ENCODE measurements around the gene GNAI3. TPM values are rescaled to one million over a fixed set of nuclear protein-coding genes. Genes with fewer than 3 reads are reported as not detected.

Gene GNAI3
- total and polyA plus RNA-seq, 2 of the 8 experiments (the other 6 are each of a cell fraction or from before 2014, with no cell fraction given): 4.0 to 9.8 TPM

DNA sequence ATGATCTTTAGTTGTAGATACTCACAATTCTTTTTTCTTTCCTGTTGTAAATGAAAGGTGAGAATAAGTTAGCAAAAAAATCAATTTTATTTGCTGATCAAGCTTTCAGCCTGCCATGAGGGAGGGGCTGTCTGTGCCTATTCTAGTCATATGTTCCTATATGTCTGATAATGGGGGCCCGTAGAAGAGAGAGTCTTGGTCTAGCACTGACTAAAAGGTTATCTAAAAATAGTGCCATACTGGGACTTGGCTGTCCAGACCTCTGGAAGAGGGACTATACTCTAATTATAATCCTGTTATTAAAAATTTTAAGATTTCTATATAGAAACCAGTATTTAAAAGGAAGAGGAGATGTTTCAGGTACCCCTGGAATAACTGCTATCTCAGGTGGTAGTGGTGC lies 18.6 kb downstream of the GNAI3 start:
- Histone ChIP-seq H3K18ac (ENCODE audit: extremely low read depth, low read length) (no peak overlapping the region), H3K27ac (ENCODE audit: low read depth, low read length) (no peak overlapping the region), H2AFZ (ENCODE audit: low read length) (no peak overlapping the region), H3K14ac (ENCODE audit: insufficient read length) (no peak overlapping the region), H4K8ac (ENCODE audit: extremely low read depth, insufficient read depth, low read length) (no peak overlapping the region), H2BK120ac (replicated peaks; ENCODE audit: low read depth, low read length) (no peak overlapping the region), H2BK12ac (ENCODE audit: low read depth, low read length) (no peak overlapping the region), H3K23me2 (ENCODE audit: low read depth, low read length) (no peaks in the 10 kb centered on the region), H3K79me2 (ENCODE audit: control insufficient read depth in 1 of 2, insufficient read depth in 2 of 2, low read length in 2 of 2) (peaks cover 10 to 92% of the 10 kb centered on the region in 2 experiments; a peak in 3 of 4 replicates), H3K23ac (ENCODE audit: insufficient read length) (no peak overlapping the region), H3K56ac (replicated peaks; ENCODE audit: insufficient read length, low read depth, low read length) (no peak overlapping the region), H3K27me3 (replicated peaks in 1 of 4; ENCODE audit: control insufficient read depth in 3 of 4, extremely low read depth in 1 of 4, insufficient read depth in 3 of 4, low read length in 3 of 4) (no peaks in the 10 kb centered on the region), H2BK5ac (ENCODE audit: low read depth, low read length) (no peak overlapping the region), H3K36me3 (ENCODE audit: control insufficient read depth in 2 of 4, insufficient read depth in 4 of 4, low read length in 3 of 4) (no peaks in the 10 kb centered on the region), H3K9me3 (ENCODE audit: insufficient read depth in 2 of 2, low read depth in 1 of 2, low read length in 1 of 2) (no peaks in the 10 kb centered on the region), H4K5ac (ENCODE audit: insufficient read length, low read depth, low read length) (no peak overlapping the region), H2AK5ac (ENCODE audit: low read depth, low read length) (no peak overlapping the region), H3K4me2 (ENCODE audit: insufficient read depth in 1 of 2, low read depth in 2 of 2, low read length in 2 of 2) (no peak overlapping the region), H4K20me1 (replicated peaks in 1 of 2; ENCODE audit: control insufficient read depth in 1 of 2, insufficient read depth in 2 of 2, low read length in 2 of 2) (peaks cover 2 to 4% of the 10 kb centered on the region in 2 experiments), H3K4me1 (replicated peaks in 1 of 4; ENCODE audit: control insufficient read depth in 3 of 4, insufficient read depth in 4 of 4, low read length in 3 of 4) (peaks cover 2 to 29% (median 13%) of the 10 kb centered on the region in 4 experiments), H3K4me3 (ENCODE audit: extremely low read depth in 1 of 4, insufficient read depth in 2 of 4, low read depth in 3 of 4, low read length in 4 of 4) (no peak overlapping the region), H2BK20ac (ENCODE audit: low read length) (no peak overlapping the region), H3K9ac (replicated peaks in 1 of 4; ENCODE audit: extremely low read depth in 1 of 4, low read depth in 3 of 4, low read length in 3 of 4) (no peak overlapping the region), H3K4ac (replicated peaks; ENCODE audit: insufficient read length, low read depth, low read length) (no peak overlapping the region), H3K79me1 (ENCODE audit: low read depth, low read length) (no peaks in the 10 kb centered on the region; the same call in 1 of the 2 replicates), H4K91ac (replicated peaks; ENCODE audit: insufficient read length, low read length) (no peak overlapping the region), H2BK15ac (ENCODE audit: low read length) (no peak overlapping the region)
- WGBS, 2 experiments (ENCODE audit: extremely low coverage in 1 of 2, insufficient coverage in 1 of 2, insufficient read length in 1 of 2, insufficient replicate concordance in 2 of 2, low coverage in 1 of 2, low lambda C conversion rate in 2 of 2, missing lambda C conversion rate in 1 of 2): 89% methylated on average over 1 of the region's 1 CpG; no CpG with 5 or more reads in 1 of the 2 experiments
- FAIRE-seq (no peak), DNase-seq (ENCODE audit: low read depth in 1 of 2, low spot score in 2 of 2) (no peak)
- CTCF ChIA-PET (ENCODE audit: partially characterized antibody): interaction anchor here (0.8 to 1.2 kb wide), 3 partner anchors 33 to 76 kb away, joined by 3 to 4 read pairs (median 3); no protein-coding TSS in a partner anchor
- POLR2A ChIA-PET (ENCODE audit: partially characterized antibody): no interaction called here
- TF ChIP-seq FOSL1 (IDR thresholded peaks at IDR 0.05; ENCODE audit: insufficient read depth, low read depth, low read length) (no peak), RBBP5 (IDR thresholded peaks at IDR 0.05; ENCODE audit: borderline replicate concordance, low read depth, low read length) (no peak), SUZ12 (IDR thresholded peaks at IDR 0.05; ENCODE audit: low read length) (no peak), MAFK (IDR thresholded peaks at IDR 0.05; ENCODE audit: low read depth, low read length) (no peak), KDM4A (IDR thresholded peaks at IDR 0.05; ENCODE audit: low read depth, low read length, severe bottlenecking) (no peak), TEAD4 (IDR thresholded peaks at IDR 0.05; ENCODE audit: low read depth, low read length) (no peak), EZH2 (IDR thresholded peaks at IDR 0.05; ENCODE audit: low read depth, low read length, severe bottlenecking) (no peak), NRF1 (IDR thresholded peaks at IDR 0.05; ENCODE audit: low read depth, low read length) (no peak), CHD2 (IDR thresholded peaks at IDR 0.05; ENCODE audit: low read length) (no peak), TBP (IDR thresholded peaks at IDR 0.05; ENCODE audit: low read depth, low read length) (no peak)

Data from H1 (cell line).